Measurements from ENCODE around the gene CSRP3.
"Not testable (repeated sequence)": the region's sequence is repeated elsewhere in the genome, so short reads cannot be mapped to it uniquely, and the experiment has no call there.

Gene CSRP3

DNA sequence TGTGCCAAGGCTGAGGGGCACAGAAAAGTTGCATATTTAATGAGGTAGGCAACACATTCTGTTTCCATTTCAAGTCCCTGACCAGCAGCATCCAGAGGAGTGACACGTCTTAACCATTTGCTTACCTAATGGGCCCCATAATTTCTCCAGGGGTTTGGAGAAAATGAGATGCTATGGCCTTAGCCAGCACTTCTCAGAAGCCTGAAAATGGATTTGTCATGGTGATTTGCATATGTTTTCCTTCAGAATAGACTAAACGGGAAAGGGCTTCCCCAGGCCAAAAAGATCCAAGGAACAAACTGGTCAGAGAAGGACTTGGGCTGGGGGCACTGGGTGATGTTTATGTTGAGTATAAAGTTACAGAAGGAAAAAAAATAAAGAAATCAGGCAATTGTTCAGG is 16.7 kb downstream of the CSRP3 start:
- no peak for DNase-seq

DNA sequence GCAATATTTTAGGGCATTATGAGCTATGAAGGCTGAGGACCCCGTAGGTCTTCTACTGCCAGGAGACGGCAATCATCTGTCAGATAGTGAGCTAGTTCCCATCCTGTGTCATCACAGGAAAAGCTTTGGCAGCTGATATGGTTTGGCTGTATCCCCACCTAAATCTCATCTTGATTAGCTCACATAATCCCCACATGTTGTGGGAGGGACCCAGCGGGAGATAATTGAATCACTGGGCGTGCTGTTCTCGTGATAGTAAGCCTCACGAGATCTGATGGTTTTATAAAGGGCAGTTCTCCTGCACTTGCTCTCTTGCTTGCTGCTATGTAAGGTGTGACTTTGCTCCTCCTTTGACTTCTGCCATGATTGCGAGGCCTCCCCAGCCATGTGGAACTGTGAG is 18.1 kb downstream of the CSRP3 start:
- no peak for DNase-seq

DNA sequence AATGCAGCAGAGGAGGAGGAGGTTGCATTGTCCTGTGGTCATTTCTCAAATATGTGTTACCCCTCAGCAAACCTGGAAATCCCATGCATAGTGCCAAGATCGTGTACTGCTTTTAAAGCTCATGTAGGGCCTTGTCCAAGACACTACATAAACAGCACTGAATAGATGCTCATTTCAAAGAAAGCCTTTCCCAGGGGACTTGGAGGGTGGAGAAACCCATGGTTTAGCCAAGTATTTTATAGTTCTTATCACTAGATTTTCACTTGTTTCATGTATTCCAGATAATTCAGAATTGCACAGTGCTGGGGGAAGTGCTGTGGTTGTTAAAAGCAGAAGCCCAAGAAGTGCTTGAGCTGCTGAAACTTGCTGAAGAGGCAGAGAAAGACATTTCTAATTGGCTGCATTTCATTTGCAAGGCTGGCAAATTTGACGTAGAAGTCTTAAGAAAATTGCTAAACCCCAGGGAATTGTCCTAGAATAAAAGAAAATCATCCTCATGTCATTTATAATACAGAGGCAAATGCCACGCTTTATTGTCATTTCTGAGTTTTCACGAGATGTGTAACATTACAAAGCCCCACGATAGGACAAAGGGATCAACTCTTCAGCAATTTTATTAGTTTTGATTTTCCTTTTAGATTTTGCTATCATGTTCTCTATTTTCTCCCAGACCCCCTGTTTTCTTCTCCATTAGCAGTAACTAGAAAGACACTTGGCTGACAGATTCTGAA is 20.1 kb downstream of the CSRP3 start:
- no peak for DNase-seq

DNA sequence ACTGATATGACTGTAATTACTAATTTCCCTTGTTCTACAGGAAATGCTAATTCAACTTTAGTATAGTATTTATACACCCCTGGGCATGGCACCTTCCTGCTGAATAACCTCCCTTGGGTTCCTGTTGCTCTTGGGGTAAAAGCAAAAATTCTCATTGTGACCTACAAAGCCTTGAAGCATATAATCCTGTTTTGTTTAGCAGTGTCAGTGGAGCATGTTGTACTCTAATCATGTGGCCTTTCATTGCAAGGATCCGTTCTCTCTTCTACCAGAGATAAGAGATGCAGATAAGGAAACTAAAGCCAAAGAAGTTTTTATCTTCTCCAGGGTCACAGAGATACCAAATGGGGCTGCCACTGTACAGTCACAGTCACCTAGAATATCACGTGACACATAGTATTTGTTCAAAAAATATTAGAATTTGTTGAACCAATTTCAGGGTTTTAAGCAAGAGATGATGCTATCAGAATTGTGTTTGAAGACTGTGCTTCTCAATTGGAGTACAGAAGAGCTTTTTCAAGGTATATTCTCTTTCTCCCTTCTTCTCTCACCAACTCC is 25.1 kb downstream of the CSRP3 start:
- no peak for DNase-seq

DNA sequence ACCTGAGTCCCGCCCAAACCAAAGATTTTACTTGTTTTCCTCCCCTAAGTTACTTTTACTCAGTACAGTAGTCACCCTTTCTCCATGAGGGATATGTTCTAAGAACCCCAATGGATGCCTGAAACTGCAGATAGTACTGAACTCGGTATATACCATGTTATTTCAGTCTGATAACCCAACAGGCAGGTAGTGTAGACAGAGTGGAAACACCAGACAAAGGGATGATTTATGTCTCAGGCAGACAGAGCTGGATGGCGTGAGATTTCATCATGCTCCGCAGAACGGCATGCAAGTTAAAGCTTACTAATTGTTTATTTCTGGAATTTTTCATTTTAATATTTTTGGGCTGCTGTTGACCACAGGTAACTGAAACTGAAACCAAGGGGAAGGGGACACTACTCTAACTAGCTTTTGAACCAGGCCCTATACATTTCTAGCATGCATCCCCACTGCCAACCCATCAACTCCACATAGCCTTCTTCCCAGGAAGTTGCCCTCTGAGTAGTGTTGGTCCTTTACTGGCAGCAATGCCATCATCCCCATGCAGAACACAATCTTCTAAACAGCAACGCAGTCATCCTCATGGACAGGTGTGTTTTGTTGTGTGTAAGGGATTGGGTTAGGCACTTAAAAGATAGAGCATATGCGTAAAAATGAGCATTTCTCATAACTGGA is 27.7 kb downstream of the CSRP3 start:
- DNase-seq, result no peak

DNA sequence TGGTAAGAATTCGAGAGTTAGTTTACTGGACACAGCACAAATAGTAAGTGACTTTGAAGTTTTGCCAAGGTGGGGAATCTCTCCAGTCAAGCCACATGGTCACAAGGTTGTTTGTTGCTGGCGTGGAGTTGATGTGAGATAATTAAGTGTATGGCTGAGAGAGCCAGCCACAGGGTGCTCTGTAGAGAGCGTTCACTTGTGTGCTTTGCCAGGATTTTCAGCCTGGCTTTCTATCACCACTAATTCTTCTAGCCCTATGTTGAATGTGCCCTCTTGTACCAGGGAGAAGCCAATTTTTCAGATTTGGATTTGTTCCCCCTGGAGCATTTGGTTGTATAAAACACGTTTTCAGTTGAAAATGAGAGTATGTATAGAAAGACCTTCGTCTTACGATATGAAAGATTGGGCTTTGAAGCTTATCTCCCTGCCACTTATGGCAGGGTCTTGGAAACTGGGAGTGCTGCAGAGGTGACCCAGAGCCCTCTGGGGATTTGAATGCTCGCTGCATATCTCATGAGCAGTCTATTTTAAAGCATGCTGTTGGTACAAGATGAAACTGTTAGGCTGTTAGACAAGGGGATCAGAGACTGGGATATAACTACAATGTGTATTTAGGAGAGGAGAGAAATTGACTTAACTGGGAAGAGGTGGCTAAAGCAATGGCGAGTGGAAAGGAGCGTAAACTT is 28.6 kb downstream of the CSRP3 start:
- DNase-seq, result no peak

DNA sequence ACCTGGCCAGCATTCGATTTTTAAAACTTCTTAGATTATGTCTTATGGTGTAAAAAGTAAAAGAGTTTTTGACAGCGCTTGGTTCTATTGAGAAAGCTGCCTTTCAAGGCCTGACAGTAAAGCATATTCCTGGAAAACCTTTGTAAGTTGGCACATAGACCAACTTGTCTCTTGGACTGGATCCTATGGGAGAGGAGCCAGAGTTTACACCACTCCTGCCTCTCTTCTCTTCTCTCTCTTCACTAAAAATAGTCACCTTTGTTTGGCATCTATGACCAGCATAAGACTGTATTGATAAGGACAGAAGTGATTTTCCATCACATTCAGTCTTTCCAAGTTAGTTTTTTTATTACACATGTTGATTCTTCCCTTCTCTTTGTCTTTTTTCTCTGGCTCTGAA is 33.7 kb downstream of the CSRP3 start:
- no peak for DNase-seq

DNA sequence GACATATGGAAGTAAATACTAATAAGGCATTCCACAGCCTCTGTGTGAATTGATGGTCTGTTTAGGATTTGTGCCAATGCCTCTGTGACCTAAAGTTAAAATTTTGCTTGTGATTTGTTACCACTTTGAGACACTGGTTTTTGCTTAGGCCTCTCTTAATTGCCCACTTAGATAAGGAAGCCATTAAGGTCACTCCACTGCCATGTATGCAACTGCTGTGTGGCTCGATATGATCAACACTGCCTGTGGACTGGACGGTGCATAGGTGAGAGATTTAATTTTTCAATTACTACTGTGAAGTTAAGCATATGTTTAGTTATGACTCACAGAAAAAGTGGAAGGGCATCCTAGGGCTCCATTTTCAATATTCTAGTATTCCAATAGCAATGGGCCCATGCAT is 36.9 kb downstream of the CSRP3 start:
- DNase-seq, result no peak

DNA sequence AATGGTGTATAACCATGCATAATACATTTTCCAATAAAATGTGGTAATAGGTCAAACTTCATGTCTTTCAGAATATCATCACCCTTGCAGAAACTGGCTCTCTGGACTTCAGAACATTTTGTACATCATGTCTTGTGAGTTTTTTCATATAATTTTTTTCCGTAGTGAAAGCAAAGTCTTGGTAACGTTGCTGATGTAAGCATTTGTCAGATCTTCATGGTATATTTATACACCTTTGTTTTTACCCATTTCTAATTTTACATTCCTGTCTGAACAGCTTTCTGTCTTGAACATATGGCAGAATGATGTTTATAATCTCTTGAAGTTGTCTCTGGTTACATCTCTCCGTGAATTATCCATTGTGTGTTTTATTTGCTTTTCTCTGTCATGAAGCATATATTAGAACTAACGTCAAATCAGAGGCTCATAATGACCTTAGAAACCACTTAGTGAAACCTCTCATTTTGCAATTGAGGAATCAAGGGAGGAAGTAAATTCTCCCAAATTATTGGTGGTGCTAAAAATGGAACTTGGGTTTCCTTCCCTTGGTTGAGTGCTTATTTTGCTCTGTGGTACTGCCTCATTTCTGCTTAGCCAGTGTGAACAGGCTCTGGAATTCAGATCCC is 37.4 kb downstream of the CSRP3 start:
- DNase-seq, result no peak

DNA sequence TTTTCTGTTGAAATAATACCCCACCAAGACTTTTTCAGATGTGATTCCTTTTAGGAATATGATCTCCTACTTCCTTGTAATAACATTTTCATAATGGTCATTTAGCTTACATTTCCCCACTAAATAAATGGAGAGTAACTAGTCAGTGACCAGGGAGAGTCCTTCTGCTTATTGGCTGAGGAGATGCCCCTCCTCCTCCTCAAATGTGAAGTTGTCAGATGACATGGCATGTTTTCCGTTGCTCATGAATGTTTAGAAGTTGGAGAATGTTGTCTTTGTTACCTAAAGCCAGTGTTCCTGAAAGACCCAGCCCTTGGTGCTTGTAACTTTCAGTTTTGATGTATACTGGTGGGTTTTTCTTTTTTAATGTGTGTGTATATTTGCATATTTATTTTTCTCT is 38.2 kb downstream of the CSRP3 start:
- DNase-seq, result no peak

DNA sequence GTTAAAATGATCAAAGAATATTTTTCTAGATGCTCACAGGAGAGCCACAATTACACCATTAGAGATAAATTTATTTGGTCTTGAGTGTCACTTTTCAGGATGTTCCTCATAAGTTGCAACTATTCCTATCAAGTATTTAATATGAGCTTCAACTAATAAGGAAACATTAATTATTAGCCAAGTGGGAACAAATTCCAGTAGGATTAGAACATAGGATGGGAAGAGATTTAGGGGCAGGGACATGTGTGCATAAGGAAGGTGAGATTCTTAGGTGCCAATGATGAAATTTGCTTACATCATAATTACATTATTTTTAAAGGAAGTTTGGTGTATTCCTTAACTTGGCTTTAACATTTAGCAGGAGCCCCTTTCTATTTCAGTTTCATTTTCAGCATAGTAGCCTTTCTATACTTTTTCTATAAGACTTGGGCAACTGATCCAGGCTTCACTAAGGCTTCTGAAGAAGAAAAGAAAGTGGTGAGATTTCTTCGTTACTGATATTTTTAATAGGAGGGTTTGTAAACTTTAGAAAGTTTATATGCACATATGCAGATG is 38.8 kb downstream of the CSRP3 start:
- DNase-seq, result no peak

DNA sequence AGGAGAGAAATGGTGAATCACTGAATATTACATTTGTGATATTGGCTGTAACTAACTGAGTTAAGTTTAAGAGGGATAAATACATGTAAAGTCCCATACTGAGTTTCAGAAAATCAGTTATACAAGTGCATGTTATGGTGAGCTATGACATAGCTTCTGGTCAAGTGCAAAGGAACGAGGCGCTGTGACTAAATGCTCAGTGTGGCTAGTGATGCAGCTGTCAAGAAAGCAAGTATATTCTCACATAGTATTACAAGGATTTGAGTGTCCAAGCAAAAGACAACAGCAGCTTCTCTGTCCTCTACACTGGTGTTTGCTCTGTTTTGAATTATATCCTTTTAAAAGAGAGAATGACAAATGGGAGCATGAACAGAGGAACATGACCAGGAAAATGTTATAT is 40.1 kb downstream of the CSRP3 start:
- no peak for DNase-seq

DNA sequence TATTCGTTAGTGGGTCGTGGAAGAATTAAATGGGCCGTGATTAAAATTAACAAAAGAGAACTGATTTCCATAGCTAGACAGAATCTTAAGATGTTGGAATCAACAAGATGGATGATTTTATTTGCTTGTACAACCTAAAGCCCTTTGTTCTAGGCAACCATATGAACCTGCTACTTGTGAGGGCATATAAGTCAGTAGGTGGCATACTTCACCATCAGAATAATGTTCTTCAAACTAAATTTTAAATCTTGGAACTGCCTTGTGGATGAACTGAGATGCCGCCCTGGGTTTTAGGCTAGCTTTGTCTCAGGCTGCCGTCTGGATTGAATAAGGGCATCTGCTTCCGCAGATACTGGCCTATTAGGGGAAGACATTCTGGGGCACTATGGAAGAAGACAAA is 40.9 kb downstream of the CSRP3 start:
- DNase-seq, result no peak

DNA sequence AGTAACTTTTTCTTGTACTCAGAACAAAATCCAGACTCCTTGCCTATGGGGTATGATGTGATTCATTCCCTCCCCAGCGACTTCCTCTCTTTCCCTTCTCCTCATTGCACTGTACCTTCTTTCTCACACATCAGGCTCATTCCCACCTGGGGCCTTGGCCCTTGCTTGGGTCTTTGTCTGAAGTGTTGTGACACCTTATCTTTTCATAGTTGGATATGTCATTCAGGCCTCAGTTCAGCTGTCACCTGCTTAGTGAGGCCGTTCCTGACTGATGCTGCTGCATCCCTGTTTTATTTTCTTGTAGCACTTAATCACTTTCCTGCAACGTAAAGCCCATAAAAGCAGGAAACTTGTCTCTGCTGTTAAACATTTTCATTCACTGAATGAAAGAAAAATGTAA is 44.9 kb downstream of the CSRP3 start:
- no peak for DNase-seq

DNA sequence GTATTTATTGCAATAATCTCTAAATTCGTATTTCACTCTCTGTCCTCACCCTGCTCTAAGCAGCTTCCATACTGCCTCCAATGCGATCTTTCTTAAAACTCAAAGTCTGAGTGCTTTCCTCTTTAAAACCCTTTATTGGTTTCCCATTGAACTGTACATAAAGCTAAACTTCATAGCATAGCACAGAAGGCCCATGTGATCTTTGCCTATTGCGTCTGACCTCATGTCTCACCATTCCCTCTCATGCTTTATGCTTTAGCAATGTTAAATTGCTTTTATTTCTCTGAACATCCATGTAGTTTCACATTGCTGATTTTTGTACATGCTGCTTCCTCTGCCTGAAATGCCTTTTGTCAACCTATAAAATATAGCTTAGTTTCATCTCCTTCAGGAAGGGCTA is 56.5 kb downstream of the CSRP3 start:
- no peak for DNase-seq

DNA sequence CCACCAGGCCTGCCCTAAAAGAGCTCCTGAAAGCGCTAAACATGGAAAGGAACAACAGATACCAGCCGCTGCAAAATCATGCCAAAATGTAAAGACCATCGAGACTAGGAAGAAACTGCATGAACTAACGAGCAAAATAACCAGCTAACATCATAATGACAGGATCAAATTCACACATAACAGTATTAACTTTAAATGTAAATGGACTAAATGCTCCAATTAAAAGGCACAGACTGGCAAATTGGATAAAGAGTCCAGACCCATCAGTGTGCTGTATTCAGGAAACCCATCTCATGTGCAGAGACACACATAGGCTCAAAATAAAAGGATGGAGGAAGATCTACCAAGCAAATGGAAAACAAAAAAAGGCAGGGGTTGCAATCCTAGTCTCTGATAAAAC is 64.9 kb downstream of the CSRP3 start:
- DNase-seq, result not testable (repeated sequence)

DNA sequence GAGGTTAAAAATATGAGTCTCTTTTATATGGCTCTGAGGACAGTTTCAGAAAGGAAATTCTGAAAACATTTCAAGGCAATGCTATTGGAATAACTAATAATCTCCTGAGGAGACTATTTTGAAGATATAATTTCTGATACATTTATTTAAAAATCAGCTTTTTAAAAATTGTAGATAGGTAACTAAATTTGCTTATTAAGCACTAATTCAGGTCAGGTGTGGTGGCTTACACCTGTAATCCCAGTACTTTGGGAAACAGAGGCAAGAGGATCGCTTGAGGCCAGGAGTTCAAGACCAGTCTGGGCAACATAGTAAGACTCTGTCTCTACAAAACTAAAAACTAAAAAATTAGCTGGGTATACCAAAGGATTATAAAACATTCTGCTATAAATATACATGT is 67.8 kb downstream of the CSRP3 start:
- DNase-seq, result no peak
